Ascending aorta (tissue), 2 donors: ENCODE results near the gene CXCL12. TPM values are rescaled to one million over a fixed set of nuclear protein-coding genes. Genes with fewer than 3 reads are reported as not detected.

Source experiments
- DNase-seq, 2 donors: peaks; one replicate each; pipeline ENCODE4 v3.0.0-alpha.2; 2019; ENCODE audit warnings: low spot score in 2 of 2
- H3K27ac ChIP-seq, 2 donors: fragments of 200-600 bp; sonication (generic); one replicate each; pipeline ENCODE4 v1.5.1; 2016 to 2017; ENCODE audit warnings: mild to moderate bottlenecking in 1 of 2
- H3K27me3 ChIP-seq: fragments of 200-600 bp; sonication (generic); one replicate; pipeline ENCODE4 v1.5.1; 2017
- H3K36me3 ChIP-seq, 2 donors: fragments of 200-600 bp; sonication (generic); one replicate each; pipeline ENCODE4 v1.5.1; 2016
- H3K4me1 ChIP-seq, 2 donors: fragments of 200-600 bp; sonication (generic); one replicate each; pipeline ENCODE4 v1.5.1; 2016 to 2017; ENCODE audit warnings: mild to moderate bottlenecking in 1 of 2
- H3K4me3 ChIP-seq, 2 donors: fragments of 200-600 bp; sonication (generic); one replicate each; pipeline ENCODE4 v1.5.1; 2016 to 2017; ENCODE audit warnings: mild to moderate bottlenecking in 1 of 2
- H3K9me3 ChIP-seq, 2 donors: fragments of 200-600 bp; sonication (generic); one replicate each; pipeline ENCODE4 v1.5.1; 2016
- intact Hi-C: fragments of 100-400 bp; cut with DNase I; formaldehyde crosslinking; loops from one replicate; pipeline ENCODE4 v1.15.1; 2023
- total RNA-seq: library from RNA; depleted of rRNA; stranded (reverse); fragments of >200 nt; gene quantifications from one replicate; pipeline ENCODE4 v1.1.0, GENCODE V29; 2016
- TF ChIP-seq, protein P1 (sequence below), 3 experiments: fragments of 200-600 bp in 2 of 3; fragments of 450-650 bp in 1 of 3; sonication (generic) in 2 of 3; IDR thresholded peaks; one replicate each; pipeline ENCODE4 v1.5.1; 2016 to 2019; ENCODE audit warnings: antibody characterized with exemption in 3 of 3, mild to moderate bottlenecking in 1 of 3, moderate library complexity in 1 of 3

CXCL12 gene
- total RNA-seq = 288 TPM

DNA sequence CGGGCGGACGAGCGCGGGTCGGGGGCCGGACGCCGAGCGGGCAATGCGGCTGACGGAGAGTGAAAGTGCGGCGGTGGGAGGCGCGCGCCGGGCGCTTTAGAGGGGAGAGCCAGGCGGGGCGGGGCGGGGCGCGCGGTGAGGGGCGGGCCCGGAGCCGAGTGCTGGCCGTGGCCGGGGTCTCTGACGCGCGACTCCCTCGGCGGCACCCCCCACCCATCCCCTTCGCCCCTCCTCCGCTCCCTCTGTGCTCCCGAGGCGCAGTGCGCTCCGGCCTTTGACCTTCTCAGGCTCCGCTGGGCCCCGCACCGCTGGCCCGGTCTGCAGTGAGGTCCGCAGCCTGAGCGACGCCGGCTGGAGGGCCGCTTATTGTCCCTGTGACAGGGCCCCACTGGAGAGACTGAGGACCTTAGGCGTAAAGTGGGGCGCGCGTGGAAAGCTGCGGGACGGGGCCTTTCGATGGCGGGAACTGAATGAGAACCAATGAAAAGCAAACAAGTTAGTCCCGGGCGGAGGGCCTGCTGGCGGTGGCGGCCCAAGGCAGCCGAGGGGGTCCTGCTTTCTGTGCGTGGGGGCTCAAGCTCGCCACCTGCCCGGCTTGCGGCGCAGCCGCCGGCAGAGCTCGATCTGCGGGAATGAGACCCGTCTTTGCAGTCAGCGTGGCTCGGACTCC lies at the start of gene CXCL12:
Gene CXCL12 (minus strand): TSS at position 72 of the 670 bp plus-strand sequence. CDS start 92 bp downstream, outside the sequence.
- peaks cover 0 to 8% of the 10 kb centered on the region in 2 donors for H3K4me1 ChIP-seq
- peak within 1 kb of the TSS in 1 of 2 donors; percentile 40 for H3K27ac ChIP-seq
- H3K9me3 ChIP-seq = no peaks in the 10 kb centered on the region
- peak in 1 of 2 donors; percentile 64 for DNase-seq
- TF ChIP-seq, protein P1, sequence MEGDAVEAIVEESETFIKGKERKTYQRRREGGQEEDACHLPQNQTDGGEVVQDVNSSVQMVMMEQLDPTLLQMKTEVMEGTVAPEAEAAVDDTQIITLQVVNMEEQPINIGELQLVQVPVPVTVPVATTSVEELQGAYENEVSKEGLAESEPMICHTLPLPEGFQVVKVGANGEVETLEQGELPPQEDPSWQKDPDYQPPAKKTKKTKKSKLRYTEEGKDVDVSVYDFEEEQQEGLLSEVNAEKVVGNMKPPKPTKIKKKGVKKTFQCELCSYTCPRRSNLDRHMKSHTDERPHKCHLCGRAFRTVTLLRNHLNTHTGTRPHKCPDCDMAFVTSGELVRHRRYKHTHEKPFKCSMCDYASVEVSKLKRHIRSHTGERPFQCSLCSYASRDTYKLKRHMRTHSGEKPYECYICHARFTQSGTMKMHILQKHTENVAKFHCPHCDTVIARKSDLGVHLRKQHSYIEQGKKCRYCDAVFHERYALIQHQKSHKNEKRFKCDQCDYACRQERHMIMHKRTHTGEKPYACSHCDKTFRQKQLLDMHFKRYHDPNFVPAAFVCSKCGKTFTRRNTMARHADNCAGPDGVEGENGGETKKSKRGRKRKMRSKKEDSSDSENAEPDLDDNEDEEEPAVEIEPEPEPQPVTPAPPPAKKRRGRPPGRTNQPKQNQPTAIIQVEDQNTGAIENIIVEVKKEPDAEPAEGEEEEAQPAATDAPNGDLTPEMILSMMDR (IDR thresholded peaks at IDR 0.05) = no peak
- intact Hi-C loops = loop anchor here (5.0 kb wide), 1 partner anchor 73 kb away; no protein-coding TSS in a partner anchor
- H3K36me3 ChIP-seq = no peaks in the 10 kb centered on the region
- H3K27me3 ChIP-seq = no peaks in the 10 kb centered on the region
- peak within 1 kb of the TSS; percentile 64 to 73 for H3K4me3 ChIP-seq

DNA sequence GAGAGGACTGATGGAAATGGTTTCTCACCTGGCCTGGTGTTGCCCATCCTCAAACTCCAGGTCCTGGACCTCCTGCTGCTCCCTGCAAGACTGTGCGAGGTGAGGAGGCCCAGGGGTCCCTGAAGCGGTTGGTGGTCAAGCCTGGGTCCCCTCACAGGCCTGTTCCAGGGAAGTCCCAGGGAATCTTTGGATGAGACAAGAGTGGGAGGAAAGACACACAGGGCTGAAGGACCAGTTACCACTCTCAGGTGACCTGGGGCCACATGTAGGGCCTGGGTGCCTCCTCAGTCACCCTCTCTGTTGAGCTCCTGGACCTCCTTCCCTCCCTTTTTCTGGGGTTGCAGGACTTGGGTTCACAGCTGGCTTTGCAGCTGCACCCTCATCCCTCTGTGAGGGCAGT lies 42.6 kb upstream of the CXCL12 start:
- no peaks in the 10 kb centered on the region for H3K27me3 ChIP-seq
- H3K36me3 ChIP-seq = no peaks in the 10 kb centered on the region
- no peaks in the 10 kb centered on the region for H3K4me1 ChIP-seq
- DNase-seq = peak in 1 of 2 donors; percentile 30
- H3K27ac ChIP-seq = no peak overlapping the region
- TF ChIP-seq, protein P1 (IDR thresholded peaks at IDR 0.05) = no peak
- no peak overlapping the region for H3K4me3 ChIP-seq
- intact Hi-C loops = no loop called here
- H3K9me3 ChIP-seq = peaks cover 0 to 13% of the 10 kb centered on the region in 2 donors

DNA sequence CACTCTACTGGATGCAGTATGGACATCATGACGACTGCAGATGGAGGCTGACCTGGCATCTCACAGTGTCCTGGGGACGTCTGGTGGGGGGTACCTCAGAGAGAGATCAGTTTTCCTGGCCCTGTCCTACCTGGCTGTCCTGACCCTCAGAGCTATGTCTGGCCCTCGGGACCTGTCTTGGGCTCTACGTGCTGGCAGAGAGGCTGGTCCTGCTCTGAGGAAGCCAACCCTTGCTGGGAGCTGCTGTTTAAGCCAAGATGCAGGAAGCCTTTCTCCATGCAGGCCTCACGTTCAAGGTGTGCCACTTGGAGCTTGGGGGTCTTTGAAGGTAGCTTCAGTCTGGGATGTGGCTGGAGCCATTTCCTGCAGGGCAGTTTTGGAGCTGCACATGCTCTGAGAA lies 42.1 kb upstream of the CXCL12 start:
- TF ChIP-seq, protein P1 (IDR thresholded peaks at IDR 0.05) = no peak
- no peaks in the 10 kb centered on the region for H3K4me1 ChIP-seq
- DNase-seq = peak in 1 of 2 donors; percentile 21
- peaks cover 0 to 11% of the 10 kb centered on the region in 2 donors for H3K9me3 ChIP-seq
- no peak overlapping the region for H3K27ac ChIP-seq
- H3K4me3 ChIP-seq = no peak overlapping the region
- H3K36me3 ChIP-seq = no peaks in the 10 kb centered on the region
- intact Hi-C loops = no loop called here
- H3K27me3 ChIP-seq = no peaks in the 10 kb centered on the region

DNA sequence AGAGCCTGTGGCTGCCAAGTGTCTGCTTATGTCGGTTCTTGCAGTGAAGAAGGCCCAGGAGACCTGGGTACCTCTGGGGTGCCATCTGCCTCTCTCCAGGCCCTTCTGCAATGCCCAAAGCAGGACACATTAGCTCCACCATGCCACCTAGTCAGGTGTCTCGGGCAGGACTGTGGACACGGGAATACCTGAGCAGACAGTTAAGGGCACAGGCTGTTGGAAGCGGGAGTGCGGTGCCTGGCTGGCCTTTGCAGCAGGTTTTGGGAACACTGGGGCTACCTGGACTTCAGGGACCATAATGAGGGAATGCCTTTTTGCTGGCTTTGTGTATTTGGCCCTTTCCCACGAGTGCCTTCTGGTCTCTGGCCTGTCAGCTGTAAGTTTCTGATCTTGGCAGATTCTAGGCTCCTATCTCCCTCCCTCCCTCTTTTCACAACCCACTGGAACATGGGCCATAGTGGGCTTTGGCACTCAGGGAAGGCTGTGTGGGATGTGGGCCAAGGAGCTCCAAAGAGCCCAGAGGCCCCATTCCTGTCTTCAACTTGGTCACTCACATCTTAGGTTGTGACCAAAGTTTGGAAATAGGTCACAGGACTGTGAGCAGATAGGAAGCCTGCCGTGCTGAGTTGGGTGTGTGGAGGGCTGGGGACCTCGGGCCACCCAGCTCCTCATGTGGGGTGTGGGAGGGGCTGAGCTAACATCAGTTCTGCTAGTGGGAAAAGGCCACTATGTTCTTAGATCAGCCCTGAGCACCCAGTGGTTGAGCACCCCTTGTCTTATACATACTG lies 41.5 kb upstream of the CXCL12 start:
- Histone ChIP-seq H3K27me3 (no peaks in the 10 kb centered on the region), H3K9me3 (peaks cover 0 to 11% of the 10 kb centered on the region in 2 donors), H3K4me1 (no peaks in the 10 kb centered on the region), H3K4me3 (no peak overlapping the region), H3K27ac (no peak overlapping the region), H3K36me3 (no peaks in the 10 kb centered on the region)
- intact Hi-C loops = no loop called here
- peak in 1 of 2 donors; percentile 21 for DNase-seq
- TF ChIP-seq, protein P1 (IDR thresholded peaks at IDR 0.05) = no peak

DNA sequence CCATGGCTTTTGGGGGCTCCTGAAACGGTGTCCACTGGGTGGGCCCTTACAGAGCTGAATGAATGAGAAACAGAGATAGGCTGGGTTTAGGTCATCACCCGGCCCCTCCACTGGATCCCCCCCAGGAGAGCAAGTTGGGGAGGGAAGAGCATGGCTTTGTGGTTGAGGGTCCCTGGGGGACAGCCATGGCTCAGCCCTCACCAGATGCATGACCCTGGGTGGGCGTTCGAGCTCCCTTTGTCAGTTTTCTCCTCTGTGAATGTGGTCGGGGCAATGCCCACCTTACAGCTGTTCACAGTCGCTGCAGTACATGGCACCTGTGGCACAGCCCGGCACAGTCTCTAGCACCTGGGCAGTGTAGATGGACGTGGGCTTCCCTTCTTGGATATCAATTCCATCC lies 40.6 kb upstream of the CXCL12 start:
- H3K27me3 ChIP-seq = no peaks in the 10 kb centered on the region
- H3K36me3 ChIP-seq = no peaks in the 10 kb centered on the region
- no peak overlapping the region for H3K4me3 ChIP-seq
- no peak overlapping the region for H3K27ac ChIP-seq
- no peaks in the 10 kb centered on the region for H3K4me1 ChIP-seq
- peaks cover 0 to 4% of the 10 kb centered on the region in 2 donors for H3K9me3 ChIP-seq
- TF ChIP-seq, protein P1 (IDR thresholded peaks at IDR 0.05) = no peak
- intact Hi-C loops = no loop called here
- peak in 1 of 2 donors; percentile 44 for DNase-seq
